Astrocyte (in vitro differentiated cells and primary cell): ENCODE results near the gene MBOAT2. TPM values are rescaled to one million over a fixed set of nuclear protein-coding genes. Genes with fewer than 3 reads are reported as not detected.

Experiments used
- DNase-seq: peaks from one replicate; pipeline ENCODE4 v3.0.0-alpha.2; 2010; ENCODE audit warnings: low read depth
- FAIRE-seq: peaks from 2 replicates; lab custom pipeline; 2011; peaks lifted over from hg19 to GRCh38; lab: Jason Lieb, UNC
- H2AFZ ChIP-seq: 2 replicates; pipeline ENCODE4 v1.6.0; 2012; ENCODE audit warnings: low read depth, low read length, inconsistent platforms
- H3K27ac ChIP-seq: 2 replicates; pipeline ENCODE4 v1.5.1; 2011; ENCODE audit warnings: low read depth, low read length, inconsistent platforms
- H3K27me3 ChIP-seq: 2 replicates; pipeline ENCODE4 v1.6.0; 2011; ENCODE audit warnings: low read length, inconsistent platforms; ENCODE audit not compliant: insufficient read depth
- H3K36me3 ChIP-seq: 2 replicates; pipeline ENCODE4 v1.5.1; 2011; ENCODE audit warnings: low read length, inconsistent platforms; ENCODE audit not compliant: insufficient read depth
- H3K4me1 ChIP-seq: 2 replicates; pipeline ENCODE4 v1.5.1; 2011; ENCODE audit warnings: low read length, inconsistent platforms; ENCODE audit not compliant: insufficient read depth
- H3K4me2 ChIP-seq: 2 replicates; pipeline ENCODE4 v1.6.0; 2012; ENCODE audit warnings: low read length, inconsistent platforms
- H3K4me3 ChIP-seq: 2 replicates; pipeline ENCODE4 v1.5.1; 2011; ENCODE audit warnings: low read depth, mild to moderate bottlenecking, low read length, inconsistent platforms; ENCODE audit not compliant: insufficient read depth
- H3K79me2 ChIP-seq: 2 replicates; pipeline ENCODE4 v1.6.0; 2012; ENCODE audit warnings: mild to moderate bottlenecking, low read length, inconsistent platforms; ENCODE audit not compliant: insufficient read depth
- H3K9ac ChIP-seq: 2 replicates; pipeline ENCODE4 v1.6.0; 2012; ENCODE audit warnings: mild to moderate bottlenecking, low read length, inconsistent platforms
- H3K9me3 ChIP-seq: 2 replicates; pipeline ENCODE4 v1.5.1; 2012; ENCODE audit warnings: low read depth, mild to moderate bottlenecking, low read length, inconsistent platforms; ENCODE audit not compliant: insufficient read depth
- H4K20me1 ChIP-seq: 2 replicates; pipeline ENCODE4 v1.6.0; 2012; ENCODE audit warnings: low read length, inconsistent platforms; ENCODE audit not compliant: insufficient read depth
- H3K27ac Mint-ChIP-seq: one replicate; pipeline ENCODE4 v1.8.0; 2021; ENCODE audit warnings: mild to moderate bottlenecking, mixed read lengths; ENCODE audit not compliant: unreplicated experiment
- H3K27me3 Mint-ChIP-seq: one replicate; pipeline ENCODE4 v1.8.0; 2021; ENCODE audit warnings: low read depth, mixed read lengths; ENCODE audit not compliant: unreplicated experiment
- H3K36me3 Mint-ChIP-seq: one replicate; pipeline ENCODE4 v1.8.0; 2021; ENCODE audit warnings: low read depth, mixed read lengths; ENCODE audit not compliant: unreplicated experiment
- H3K4me1 Mint-ChIP-seq: one replicate; pipeline ENCODE4 v1.8.0; 2021; ENCODE audit warnings: low read depth, mixed read lengths; ENCODE audit not compliant: unreplicated experiment
- H3K4me3 Mint-ChIP-seq: one replicate; pipeline ENCODE4 v1.8.0; 2021; ENCODE audit warnings: mild to moderate bottlenecking, moderate library complexity, mixed read lengths; ENCODE audit not compliant: unreplicated experiment
- H3K9me3 Mint-ChIP-seq: one replicate; pipeline ENCODE4 v1.8.0; 2021; ENCODE audit warnings: mild to moderate bottlenecking, mixed read lengths; ENCODE audit not compliant: unreplicated experiment
- EZH2 ChIP-seq: IDR thresholded peaks from 2 replicates; pipeline ENCODE4 v1.6.1; 2012; ENCODE audit warnings: mild to moderate bottlenecking, low read length, inconsistent platforms; ENCODE audit not compliant: insufficient read depth
- total RNA-seq: library from RNA; stranded (reverse); gene quantifications from 2 replicates; pipeline ENCODE4 v1.2.1, GENCODE V29; 2021
- TF ChIP-seq, protein P1 (sequence below): IDR thresholded peaks from 2 replicates; pipeline ENCODE4 v1.5.1; 2011; ENCODE audit warnings: low read depth, mild to moderate bottlenecking, inconsistent platforms, low read length, moderate library complexity; ENCODE audit not compliant: insufficient read depth

The MBOAT2 gene
- total RNA-seq, 1 donor from 2014 or later: 54.6 TPM

DNA sequence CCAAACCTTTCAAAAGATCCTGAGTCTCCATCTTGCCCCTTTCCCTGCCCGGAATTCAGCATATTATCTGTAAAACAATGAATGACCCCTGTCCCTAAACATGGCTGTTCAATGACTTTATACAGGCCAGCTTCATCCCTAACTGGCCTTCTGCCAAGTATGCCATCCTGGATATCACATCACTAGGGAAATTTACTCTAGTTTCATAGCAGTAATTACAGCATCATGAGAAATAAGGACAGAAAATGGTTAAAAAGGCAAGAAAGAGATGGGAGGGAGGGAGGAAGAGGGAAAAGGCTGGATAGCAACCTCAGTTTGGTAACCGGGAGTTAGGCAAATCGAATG, 4.4 kb downstream of the MBOAT2 start:
- H3K27ac ChIP-seq: no peak overlapping the region
- H3K79me2 ChIP-seq: peaks cover 92% of the 10 kb centered on the region
- Mint-ChIP-seq H3K4me3 (no peak overlapping the region), H3K9me3 (no peaks in the 10 kb centered on the region), H3K27ac (no peak overlapping the region), H3K36me3 (no peaks in the 10 kb centered on the region), H3K27me3 (no peaks in the 10 kb centered on the region), H3K4me1 (peaks cover 21% of the 10 kb centered on the region)
- H3K4me1 ChIP-seq: peaks cover 18% of the 10 kb centered on the region
- H3K4me3 ChIP-seq: no peak overlapping the region
- H3K9ac ChIP-seq: no peak overlapping the region
- peaks cover 58% of the 10 kb centered on the region for H4K20me1 ChIP-seq
- no peaks in the 10 kb centered on the region for H3K9me3 ChIP-seq
- H3K4me2 ChIP-seq: no peak overlapping the region
- H3K27me3 ChIP-seq: no peaks in the 10 kb centered on the region
- H3K36me3 ChIP-seq: no peaks in the 10 kb centered on the region
- TF ChIP-seq, protein P1, sequence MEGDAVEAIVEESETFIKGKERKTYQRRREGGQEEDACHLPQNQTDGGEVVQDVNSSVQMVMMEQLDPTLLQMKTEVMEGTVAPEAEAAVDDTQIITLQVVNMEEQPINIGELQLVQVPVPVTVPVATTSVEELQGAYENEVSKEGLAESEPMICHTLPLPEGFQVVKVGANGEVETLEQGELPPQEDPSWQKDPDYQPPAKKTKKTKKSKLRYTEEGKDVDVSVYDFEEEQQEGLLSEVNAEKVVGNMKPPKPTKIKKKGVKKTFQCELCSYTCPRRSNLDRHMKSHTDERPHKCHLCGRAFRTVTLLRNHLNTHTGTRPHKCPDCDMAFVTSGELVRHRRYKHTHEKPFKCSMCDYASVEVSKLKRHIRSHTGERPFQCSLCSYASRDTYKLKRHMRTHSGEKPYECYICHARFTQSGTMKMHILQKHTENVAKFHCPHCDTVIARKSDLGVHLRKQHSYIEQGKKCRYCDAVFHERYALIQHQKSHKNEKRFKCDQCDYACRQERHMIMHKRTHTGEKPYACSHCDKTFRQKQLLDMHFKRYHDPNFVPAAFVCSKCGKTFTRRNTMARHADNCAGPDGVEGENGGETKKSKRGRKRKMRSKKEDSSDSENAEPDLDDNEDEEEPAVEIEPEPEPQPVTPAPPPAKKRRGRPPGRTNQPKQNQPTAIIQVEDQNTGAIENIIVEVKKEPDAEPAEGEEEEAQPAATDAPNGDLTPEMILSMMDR: no peak
- no peak for TF ChIP-seq EZH2
- DNase-seq (no peak), FAIRE-seq (no peak)
- no peak overlapping the region for H2AFZ ChIP-seq

DNA sequence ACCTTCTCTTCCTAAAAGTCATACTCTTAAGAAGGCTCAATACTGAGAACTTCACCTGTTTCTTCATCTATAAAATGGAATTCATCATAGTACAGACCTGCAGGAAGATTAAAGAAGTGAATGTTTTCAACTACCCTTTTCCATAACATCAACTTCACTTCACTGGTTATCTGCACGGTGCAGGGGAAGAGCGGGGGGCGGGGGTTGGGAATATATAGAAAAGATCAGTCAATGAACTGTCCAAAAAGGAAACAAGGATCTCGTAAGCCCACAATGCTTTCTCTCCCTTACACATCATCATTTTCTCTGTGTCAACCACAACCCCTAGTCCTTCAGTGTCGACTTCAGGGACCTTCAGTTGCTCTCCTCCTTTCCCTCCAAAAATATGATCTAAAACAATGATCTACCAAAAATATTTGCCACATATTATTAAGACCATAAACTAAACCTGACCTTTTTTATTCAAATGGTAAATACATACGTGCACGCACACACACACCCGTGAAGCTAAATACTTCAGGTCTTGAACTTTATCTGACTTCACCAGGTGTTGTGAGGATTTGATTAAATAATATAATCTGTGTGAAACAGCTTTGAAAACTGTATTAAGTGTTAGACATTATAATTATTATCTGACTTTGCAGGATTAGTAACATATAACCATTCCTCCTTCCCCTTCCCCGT, 4.9 kb downstream of the MBOAT2 start:
- H3K79me2 ChIP-seq: peaks cover 96% of the 10 kb centered on the region
- no peak overlapping the region for H3K27ac ChIP-seq
- Mint-ChIP-seq H3K27me3 (no peaks in the 10 kb centered on the region), H3K4me1 (peaks cover 25% of the 10 kb centered on the region), H3K4me3 (no peak overlapping the region), H3K9me3 (no peaks in the 10 kb centered on the region), H3K36me3 (no peaks in the 10 kb centered on the region), H3K27ac (no peak overlapping the region)
- H3K9ac ChIP-seq: no peak overlapping the region
- H3K4me1 ChIP-seq: peaks cover 18% of the 10 kb centered on the region
- DNase-seq (no peak), FAIRE-seq (no peak)
- no peaks in the 10 kb centered on the region for H3K36me3 ChIP-seq
- no peak overlapping the region for H3K4me3 ChIP-seq
- TF ChIP-seq, protein P1: no peak
- TF ChIP-seq EZH2: no peak
- no peaks in the 10 kb centered on the region for H3K27me3 ChIP-seq
- H3K4me2 ChIP-seq: no peak overlapping the region
- peaks cover 63% of the 10 kb centered on the region for H4K20me1 ChIP-seq
- no peaks in the 10 kb centered on the region for H3K9me3 ChIP-seq
- H2AFZ ChIP-seq: no peak overlapping the region

DNA sequence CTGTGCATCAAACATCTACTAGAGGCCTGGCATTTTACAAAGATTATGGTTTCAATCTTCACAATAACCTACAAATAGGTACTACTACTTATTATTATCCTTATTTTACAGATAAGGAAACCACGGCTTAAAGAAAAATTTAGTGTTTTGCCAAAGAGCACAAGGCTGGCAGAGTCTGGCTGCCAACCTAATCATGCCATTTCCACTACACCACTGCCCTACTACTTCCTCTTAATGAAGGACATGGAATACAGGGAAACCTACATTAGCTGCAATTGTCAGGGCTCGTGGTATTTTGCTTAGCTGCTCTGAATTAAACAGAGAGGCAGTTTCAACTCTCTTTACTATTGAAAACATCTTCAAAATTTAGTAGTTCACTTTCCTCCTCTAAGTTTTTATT, 5.9 kb downstream of the MBOAT2 start:
- H3K9me3 Mint-ChIP-seq: no peaks in the 10 kb centered on the region
- Histone ChIP-seq H2AFZ (no peak overlapping the region), H3K4me1 (peaks cover 15% of the 10 kb centered on the region), H3K4me3 (no peak overlapping the region), H3K4me2 (no peak overlapping the region), H3K27me3 (no peaks in the 10 kb centered on the region), H3K79me2 (peaks cover 96% of the 10 kb centered on the region), H3K9ac (no peak overlapping the region), H4K20me1 (peaks cover 71% of the 10 kb centered on the region), H3K9me3 (no peaks in the 10 kb centered on the region), H3K27ac (no peak overlapping the region), H3K36me3 (no peaks in the 10 kb centered on the region)
- no peaks in the 10 kb centered on the region for H3K36me3 Mint-ChIP-seq
- no peaks in the 10 kb centered on the region for H3K27me3 Mint-ChIP-seq
- no peak for DNase-seq
- peaks cover 34% of the 10 kb centered on the region for H3K4me1 Mint-ChIP-seq
- TF ChIP-seq, protein P1: no peak
- TF ChIP-seq EZH2: no peak
- no peak overlapping the region for H3K4me3 Mint-ChIP-seq
- no peak for FAIRE-seq
- no peak overlapping the region for H3K27ac Mint-ChIP-seq
